Activated naive CD4-positive, alpha-beta T cell (primary cell): ENCODE data around the gene TAGLN2.
A peak's percentile ranks its signal among the peaks of the same experiment; 100 is the strongest.

Experiments
- DNase-seq, 4 experiments: peaks; one replicate each; lab custom pipeline; 2025; lab: John Stamatoyannopoulos, UW

Gene TAGLN2

GRCh38 chr1:159924791-159925718 is at the start of gene TAGLN2:
Gene TAGLN2, minus strand, starts transcription at chr1:159925507. Its CDS starts 4,998 bp downstream, at chr1:159920509.
- DNase-seq: peak; percentile 67 to 84 (median 76)

GRCh38 chr1:159974350-159974965 is 49.2 kb upstream of the TAGLN2 start:
- no peak for DNase-seq

GRCh38 chr1:159973350-159973940 is 48.1 kb upstream of the TAGLN2 start:
- DNase-seq: no peak

- DNase-seq: no peak
Measured at GRCh38 chr1:159972443-159973205, 47.3 kb upstream of the TAGLN2 start.

GRCh38 chr1:159970932-159971342 is 45.6 kb upstream of the TAGLN2 start:
- DNase-seq: no peak

- no peak for DNase-seq
Measured at GRCh38 chr1:159968901-159969300, 43.6 kb upstream of the TAGLN2 start.

GRCh38 chr1:159965263-159965662 is 40.0 kb upstream of the TAGLN2 start:
- DNase-seq: no peak

GRCh38 chr1:159964144-159964543 is 38.8 kb upstream of the TAGLN2 start:
- DNase-seq: no peak

GRCh38 chr1:159962176-159962575 is 36.9 kb upstream of the TAGLN2 start:
- DNase-seq: no peak

- DNase-seq: no peak
Measured at GRCh38 chr1:159961636-159962035, 36.3 kb upstream of the TAGLN2 start.

- DNase-seq: no peak
Measured at GRCh38 chr1:159960721-159961381, 35.5 kb upstream of the TAGLN2 start.

GRCh38 chr1:159959451-159959850 is 34.1 kb upstream of the TAGLN2 start:
- no peak for DNase-seq

- DNase-seq: no peak
Measured at GRCh38 chr1:159958719-159959380, 33.5 kb upstream of the TAGLN2 start.

- DNase-seq: no peak
Measured at GRCh38 chr1:159957824-159958268, 32.5 kb upstream of the TAGLN2 start.

- no peak for DNase-seq
Measured at GRCh38 chr1:159955456-159955855, 30.1 kb upstream of the TAGLN2 start.

- no peak for DNase-seq
Measured at GRCh38 chr1:159953536-159954515, 28.5 kb upstream of the TAGLN2 start, which contains the start of gene SLAMF9. Gene SLAMF9, minus strand, starts transcription at chr1:159954237. Its CDS starts 100 bp downstream, at chr1:159954137.

GRCh38 chr1:159952932-159953331 is 27.6 kb upstream of the TAGLN2 start:
- DNase-seq: no peak

- no peak for DNase-seq
Measured at GRCh38 chr1:159951551-159951950, 26.2 kb upstream of the TAGLN2 start.

- DNase-seq: no peak
Measured at GRCh38 chr1:159951016-159951415, 25.7 kb upstream of the TAGLN2 start.

- no peak for DNase-seq
Measured at GRCh38 chr1:159949981-159950381, 24.7 kb upstream of the TAGLN2 start.
